Erythroblast (primary cell): ENCODE results near the gene POU2F1.

Experiments
- GATA1 ChIP-seq: IDR thresholded peaks from 2 replicates; pipeline ENCODE4 v1.6.1; 2011; ENCODE audit warnings: low read depth, mild to moderate bottlenecking, control low read depth, low read length, moderate library complexity
- POLR2A ChIP-seq: IDR thresholded peaks from 2 replicates; pipeline ENCODE4 v1.6.1; 2011; ENCODE audit warnings: mild to moderate bottlenecking, low read length

GRCh38 chr1:167404908-167405307 is 184.2 kb downstream of the POU2F1 start:
- TF ChIP-seq POLR2A (no peak), GATA1 (no peak)
